HCT116 (cell line): Measurements from ENCODE around the gene CLEC16A. TPM values are rescaled to one million over a fixed set of nuclear protein-coding genes. Genes with fewer than 3 reads are reported as not detected.

Source experiments
- ATAC-seq: fragments of 200-7000 bp; cut with Tn5 transposase; 2 replicates; pipeline ENCODE4 v1.9.1; 2020; ENCODE audit warnings: mild to moderate bottlenecking, moderate library complexity
- BruUV-seq: library from RNA; stranded (reverse); fragments of 400-500 nt; replicated peaks from 2 replicates; lab custom pipeline; 2021; lab: Mats Ljungman, UMichigan
- CTCF ChIA-PET: fragments of 300-600 bp; sonication (Branson Sonifier 250); formaldehyde crosslinking; loops from one replicate; lab custom pipeline; 2021; ENCODE audit warnings: antibody characterized with exemption; lab: Charles Lee
- POLR2A ChIA-PET: fragments of 300-600, 350-600 bp; sonication (Branson Sonifier 250); formaldehyde crosslinking; loops from one replicate; lab custom pipeline; 2021; ENCODE audit warnings: antibody characterized with exemption; lab: Charles Lee
- RAD21 ChIA-PET, 2 experiments: fragments of 300-600 bp; sonication (Branson Sonifier 250); formaldehyde crosslinking; loops; one replicate each; lab custom pipeline; 2023; ENCODE audit warnings: low total read pairs in 2 of 2; ENCODE audit not compliant: uncharacterized antibody in 2 of 2, unreplicated experiment in 2 of 2, low non-redundant PET in 1 of 2; lab: Charles Lee
- DNase-seq: peaks from one replicate; pipeline ENCODE4 v3.0.0-alpha.2; 2010; ENCODE audit warnings: low read depth, low spot score
- H2AFZ ChIP-seq: fragments of 200-600 bp; shearing (Covaris generic), sonication (generic); 2 replicates; pipeline ENCODE4 v1.6.1; 2017; ENCODE audit warnings: low read depth, mixed run types, mixed read lengths, antibody characterized with exemption, low read length; ENCODE audit not compliant: poor library complexity, severe bottlenecking
- H3K27ac ChIP-seq: 2 replicates; pipeline ENCODE4 v1.5.1; 2012; ENCODE audit warnings: low read depth, low read length
- H3K27me3 ChIP-seq: fragments of 200-600 bp; sonication (generic); 2 replicates; pipeline ENCODE4 v1.6.1; 2016; ENCODE audit warnings: mixed run types, low read length, mixed read lengths; ENCODE audit not compliant: insufficient read depth
- H3K36me3 ChIP-seq, 2 experiments: fragments of 200-500 bp in 1 of 2; fragments of 200-600 bp in 1 of 2; sonication (Bioruptor generic) in 1 of 2; sonication (generic) in 1 of 2; 2 replicates each; pipeline versions ENCODE4 v1.5.1 to v1.6.1; 2014 to 2016; ENCODE audit warnings: low read length in 2 of 2, inconsistent platforms in 1 of 2, mixed read lengths in 1 of 2, mixed run types in 1 of 2; ENCODE audit not compliant: insufficient read depth in 2 of 2, control insufficient read depth in 1 of 2
- H3K4me1 ChIP-seq, 2 experiments: fragments of 200-600 bp in 1 of 2; sonication (generic) in 1 of 2; 2 replicates each; pipeline versions ENCODE4 v1.5.1 to v1.6.1; 2012 to 2017; ENCODE audit warnings: low read length in 2 of 2, inconsistent platforms in 1 of 2, mild to moderate bottlenecking in 1 of 2, mixed read lengths in 1 of 2, mixed run types in 1 of 2, moderate library complexity in 1 of 2; ENCODE audit not compliant: insufficient read depth in 2 of 2, control insufficient read depth in 1 of 2
- H3K4me2 ChIP-seq: fragments of 200-600 bp; sonication (generic); 2 replicates; pipeline ENCODE4 v1.6.1; 2017; ENCODE audit warnings: mixed run types, low read length, mixed read lengths
- H3K4me3 ChIP-seq, 2 experiments: fragments of 200-600 bp in 1 of 2; sonication (generic) in 1 of 2; replicated peaks in 1 of 2; 2 replicates each; pipeline ENCODE4 v1.5.1; 2011 to 2016; ENCODE audit warnings: low read length in 2 of 2, control low read depth in 1 of 2, low read depth in 1 of 2, mild to moderate bottlenecking in 1 of 2, mixed read lengths in 1 of 2, mixed run types in 1 of 2
- H3K79me2 ChIP-seq: fragments of 200-600 bp; sonication (generic); 2 replicates; pipeline ENCODE4 v1.6.1; 2017; ENCODE audit warnings: mild to moderate bottlenecking, mixed run types, low read length, moderate library complexity, mixed read lengths; ENCODE audit not compliant: insufficient read depth
- H3K9ac ChIP-seq: fragments of 200-600 bp; sonication (generic); 2 replicates; pipeline ENCODE4 v1.6.1; 2016; ENCODE audit warnings: low read length, mixed read lengths
- H3K9me2 ChIP-seq: fragments of 200-600 bp; sonication (generic), shearing (Covaris generic); 2 replicates; pipeline ENCODE4 v1.6.1; 2017; ENCODE audit warnings: mixed run types, mild to moderate bottlenecking, moderate library complexity; ENCODE audit not compliant: insufficient read depth
- H3K9me3 ChIP-seq, 2 experiments: fragments of 200-500 bp in 1 of 2; fragments of 200-600 bp in 1 of 2; sonication (Bioruptor generic) in 1 of 2; sonication (generic) in 1 of 2; 2 replicates each; pipeline ENCODE4 v1.6.1; 2014 to 2017; ENCODE audit warnings: low read length in 2 of 2, mixed read lengths in 2 of 2, inconsistent platforms in 1 of 2, low read depth in 1 of 2, mild to moderate bottlenecking in 1 of 2, mixed run types in 1 of 2, moderate library complexity in 1 of 2; ENCODE audit not compliant: control insufficient read depth in 1 of 2, insufficient read depth in 1 of 2
- H4K20me1 ChIP-seq: fragments of 200-600 bp; sonication (generic), shearing (Covaris generic); 2 replicates; pipeline ENCODE4 v1.6.1; 2017; ENCODE audit warnings: mixed run types, mild to moderate bottlenecking, moderate library complexity; ENCODE audit not compliant: insufficient read depth
- CTCF ChIP-seq, 3 experiments: fragments of 200-600 bp in 1 of 3; sonication (generic) in 1 of 3; IDR thresholded peaks in 2 of 3; conservative IDR thresholded peaks in 1 of 3; 2 replicates each; pipeline ENCODE4 v1.5.1; 2012 to 2017; ENCODE audit warnings: low read depth in 2 of 3, low read length in 2 of 3, antibody characterized with exemption in 1 of 3, borderline replicate concordance in 1 of 3, control low read depth in 1 of 3, mild to moderate bottlenecking in 1 of 3, mixed read lengths in 1 of 3, mixed run types in 1 of 3, moderate library complexity in 1 of 3; ENCODE audit not compliant: insufficient read depth in 1 of 3
- EGR1 ChIP-seq: IDR thresholded peaks from 2 replicates; pipeline ENCODE4 v1.6.1; 2012; ENCODE audit warnings: low read depth
- EZH2 ChIP-seq: fragments of 200-600 bp; sonication (generic); IDR thresholded peaks from 2 replicates; pipeline ENCODE4 v1.6.1; 2017; ENCODE audit warnings: antibody characterized with exemption, mixed run types
- JUND ChIP-seq: IDR thresholded peaks from 2 replicates; pipeline ENCODE4 v1.6.1; 2012
- MAX ChIP-seq: IDR thresholded peaks from 2 replicates; pipeline ENCODE4 v1.6.1; 2012
- POLR2AphosphoS5 ChIP-seq: IDR thresholded peaks from 2 replicates; pipeline ENCODE4 v1.6.1; 2011; ENCODE audit warnings: mild to moderate bottlenecking, low read depth, low read length, moderate library complexity
- YY1 ChIP-seq: IDR thresholded peaks from 2 replicates; pipeline ENCODE4 v1.6.1; 2011; ENCODE audit warnings: low read length, low read depth, moderate library complexity, mild to moderate bottlenecking; ENCODE audit not compliant: insufficient replicate concordance; ENCODE audit errors: extremely low read depth
- ZBTB33 ChIP-seq: IDR thresholded peaks from 2 replicates; pipeline ENCODE4 v1.6.1; 2011; ENCODE audit warnings: mild to moderate bottlenecking, low read length, moderate library complexity; ENCODE audit not compliant: insufficient replicate concordance; ENCODE audit errors: extremely low read depth
- intact Hi-C: fragments of 100-400 bp; cut with micrococcal nuclease; formaldehyde crosslinking; loops from 2 replicates; pipeline ENCODE4 v1.10.0; 2022
- total RNA-seq: library from RNA; stranded (reverse); gene quantifications from one replicate; pipeline ENCODE4 v1.2.1, GENCODE V29; 2021; ENCODE audit not compliant: unreplicated experiment

CLEC16A gene
- total RNA-seq, 1 experiment from 2014 or later, result 18.0 TPM

- Histone ChIP-seq H3K79me2 (no peaks in the 10 kb centered on the region), H3K9ac (no peak overlapping the region), H3K9me3 (no peaks in the 10 kb centered on the region), H3K27me3 (no peaks in the 10 kb centered on the region), H4K20me1 (no peaks in the 10 kb centered on the region), H2AFZ (no peak overlapping the region), H3K9me2 (no peaks in the 10 kb centered on the region), H3K4me1 (peaks cover 3 to 12% of the 10 kb centered on the region in 2 experiments; a peak in 3 of 4 replicates), H3K4me2 (no peak overlapping the region), H3K27ac (no peak overlapping the region), H3K36me3 (no peaks in the 10 kb centered on the region; a peak in 1 of 4 replicates), H3K4me3 (no peak overlapping the region)
- RAD21 ChIA-PET, result no interaction called here
- POLR2A ChIA-PET, result no interaction called here
- CTCF ChIA-PET, result no interaction called here
- BruUV-seq, result no TSS peak
- DNase-seq, result no peak
- intact Hi-C loops, result no loop called here
- ATAC-seq, result no peak
- TF ChIP-seq EZH2 (no peak), POLR2AphosphoS5 (no peak), YY1 (no peak), CTCF (IDR thresholded peaks at IDR 0.05 in 2 of 3, conservative IDR thresholded peaks at IDR 0.05 in 1 of 3; ENCODE audit: borderline replicate concordance in 1 of 3, insufficient read depth in 1 of 3, low read depth in 2 of 3, low read length in 2 of 3) (no peak), ZBTB33 (no peak), MAX (no peak), EGR1 (no peak), JUND (no peak)
These were observed 101.5 kb downstream of the CLEC16A start for GRCh38 chr16:11045846-11046245.
